ENCODE data around the gene GDF7.

DNA sequence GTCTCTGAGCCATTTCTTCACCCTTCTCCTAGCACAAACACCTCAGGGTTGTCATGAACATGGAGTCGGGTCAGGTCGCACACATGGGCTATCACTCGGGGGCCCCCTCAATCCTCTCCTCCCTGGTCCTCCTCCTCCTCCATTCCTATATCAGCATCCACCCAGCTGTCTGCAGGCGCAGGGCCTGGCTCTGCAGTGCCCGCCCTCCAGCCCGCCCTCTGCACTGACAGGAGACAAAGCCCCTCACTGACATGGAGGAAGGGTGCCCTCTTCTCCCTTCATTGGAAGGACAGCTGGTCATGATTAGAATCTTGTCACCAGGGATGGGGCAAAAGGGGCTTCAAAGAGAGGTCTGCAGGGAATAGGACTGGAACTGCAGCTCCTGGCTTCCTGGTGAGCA is 37.8 kb upstream of the GDF7 start:
- TF ChIP-seq, protein P1, sequence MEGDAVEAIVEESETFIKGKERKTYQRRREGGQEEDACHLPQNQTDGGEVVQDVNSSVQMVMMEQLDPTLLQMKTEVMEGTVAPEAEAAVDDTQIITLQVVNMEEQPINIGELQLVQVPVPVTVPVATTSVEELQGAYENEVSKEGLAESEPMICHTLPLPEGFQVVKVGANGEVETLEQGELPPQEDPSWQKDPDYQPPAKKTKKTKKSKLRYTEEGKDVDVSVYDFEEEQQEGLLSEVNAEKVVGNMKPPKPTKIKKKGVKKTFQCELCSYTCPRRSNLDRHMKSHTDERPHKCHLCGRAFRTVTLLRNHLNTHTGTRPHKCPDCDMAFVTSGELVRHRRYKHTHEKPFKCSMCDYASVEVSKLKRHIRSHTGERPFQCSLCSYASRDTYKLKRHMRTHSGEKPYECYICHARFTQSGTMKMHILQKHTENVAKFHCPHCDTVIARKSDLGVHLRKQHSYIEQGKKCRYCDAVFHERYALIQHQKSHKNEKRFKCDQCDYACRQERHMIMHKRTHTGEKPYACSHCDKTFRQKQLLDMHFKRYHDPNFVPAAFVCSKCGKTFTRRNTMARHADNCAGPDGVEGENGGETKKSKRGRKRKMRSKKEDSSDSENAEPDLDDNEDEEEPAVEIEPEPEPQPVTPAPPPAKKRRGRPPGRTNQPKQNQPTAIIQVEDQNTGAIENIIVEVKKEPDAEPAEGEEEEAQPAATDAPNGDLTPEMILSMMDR (IDR thresholded peaks at IDR 0.05) = no peak
- TF ChIP-seq POLR2A (IDR thresholded peaks at IDR 0.05) = no peak
- TF ChIP-seq EP300 (IDR thresholded peaks at IDR 0.05) = no peak
- TF ChIP-seq POLR2AphosphoS5 (IDR thresholded peaks at IDR 0.05) = no peak

Data from upper lobe of left lung (tissue), 4 donors.